SK-N-DZ (cell line): ENCODE data around the gene ZCCHC2.
A peak's percentile ranks its signal among the peaks of the same experiment; 100 is the strongest.

ENCODE experiments used
- DNase-seq: peaks from one replicate; pipeline ENCODE4 v3.0.0-alpha.2; 2015; ENCODE audit warnings: low spot score

The ZCCHC2 gene

DNA sequence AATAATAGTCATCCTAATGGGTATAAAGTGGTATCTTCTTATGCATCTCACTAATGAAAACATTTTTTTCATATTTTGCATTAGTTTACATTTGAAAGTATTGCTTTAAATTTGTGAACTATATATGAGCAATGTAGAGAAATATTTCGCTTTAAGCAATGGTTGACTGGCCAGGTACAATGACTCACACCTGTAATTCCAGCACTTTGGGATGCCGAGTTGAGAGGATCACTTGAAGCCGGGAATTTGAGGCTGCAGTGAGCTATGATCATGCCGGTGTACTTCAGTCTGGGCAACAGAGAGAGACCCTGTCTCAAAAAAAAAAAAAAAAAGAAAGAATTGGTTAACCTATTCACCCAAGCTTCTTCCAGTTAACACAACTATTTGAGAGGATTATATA is 15.1 kb downstream of the ZCCHC2 start:
- no peak for DNase-seq

DNA sequence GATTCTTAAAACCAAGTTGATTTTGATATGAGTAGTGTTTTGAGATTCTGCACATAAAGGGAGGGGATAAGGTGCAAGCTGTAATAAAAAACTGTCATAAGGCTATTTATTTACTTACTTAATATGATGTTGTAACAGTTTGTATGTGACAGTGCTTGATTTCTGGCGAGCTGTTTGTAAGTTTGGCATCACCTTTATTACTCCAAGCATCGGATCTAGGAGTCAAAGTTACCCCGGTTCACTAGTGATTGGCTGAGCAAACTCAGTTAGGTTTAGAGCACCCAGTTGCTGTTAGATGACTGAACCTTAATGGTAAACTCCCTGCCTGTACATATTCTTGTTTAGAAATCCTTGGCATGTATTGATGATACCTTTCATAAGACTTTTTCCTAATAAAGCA is 16.1 kb downstream of the ZCCHC2 start:
- no peak for DNase-seq

DNA sequence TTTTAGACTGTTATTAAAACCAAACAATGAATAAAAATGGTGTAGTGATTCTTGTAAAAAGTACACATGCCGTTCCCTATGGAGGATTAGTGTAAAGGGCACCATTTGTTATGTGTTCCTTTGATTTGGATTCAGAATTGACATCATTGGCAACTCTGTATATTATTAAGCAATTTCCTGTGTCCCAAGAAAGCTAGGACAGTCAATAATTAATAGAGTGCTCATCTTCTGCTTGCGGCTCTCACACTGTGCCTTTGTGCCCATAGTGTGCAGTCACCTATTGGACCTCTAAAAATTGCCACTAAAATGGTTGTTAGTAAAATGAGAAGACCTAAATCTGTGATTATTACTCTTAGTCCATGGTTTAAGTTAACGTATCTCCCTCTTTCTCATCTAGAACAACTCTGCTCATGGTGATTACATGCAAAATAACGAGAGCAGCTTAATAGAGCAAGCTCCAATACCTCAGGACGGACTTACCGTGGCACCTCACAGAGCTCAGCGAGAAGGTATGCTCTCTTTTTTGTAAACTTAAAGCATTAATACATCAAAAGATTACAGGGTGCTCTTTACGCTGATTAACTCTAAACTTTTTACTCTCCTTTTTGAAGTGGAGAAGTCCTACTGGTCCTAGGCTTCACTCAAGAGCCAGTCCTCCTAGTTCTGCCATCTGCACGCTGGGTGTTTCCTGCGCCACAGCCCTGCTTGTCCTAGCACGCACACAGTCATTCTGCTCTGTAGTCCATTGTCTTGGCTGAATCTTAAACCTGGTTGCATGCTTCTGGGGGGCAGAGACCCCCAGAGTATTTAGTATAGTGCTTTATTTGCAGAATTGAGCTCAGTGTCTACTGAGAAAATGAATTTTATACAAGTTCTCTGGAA is 16.7 kb downstream of the ZCCHC2 start:
- DNase-seq = no peak

DNA sequence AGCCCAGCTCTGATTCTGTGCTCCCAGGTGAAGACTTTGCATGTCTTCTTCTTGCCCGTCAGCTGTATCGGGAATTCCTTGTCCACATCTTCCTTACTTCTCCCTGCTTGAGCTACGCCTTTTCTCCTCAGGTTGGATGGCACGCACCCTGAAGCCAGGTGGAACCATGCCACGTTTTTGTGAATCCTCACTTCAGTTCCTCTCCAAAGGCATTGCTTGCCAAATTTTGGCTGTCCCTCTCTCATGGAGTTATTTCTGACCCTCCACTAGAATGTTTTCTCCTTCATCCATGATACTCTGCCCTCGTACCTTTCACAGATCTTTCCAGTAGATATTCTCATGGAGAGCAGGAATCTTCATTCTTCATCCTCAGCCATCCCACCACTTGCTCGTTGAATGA is 20.2 kb downstream of the ZCCHC2 start:
- no peak for DNase-seq

DNA sequence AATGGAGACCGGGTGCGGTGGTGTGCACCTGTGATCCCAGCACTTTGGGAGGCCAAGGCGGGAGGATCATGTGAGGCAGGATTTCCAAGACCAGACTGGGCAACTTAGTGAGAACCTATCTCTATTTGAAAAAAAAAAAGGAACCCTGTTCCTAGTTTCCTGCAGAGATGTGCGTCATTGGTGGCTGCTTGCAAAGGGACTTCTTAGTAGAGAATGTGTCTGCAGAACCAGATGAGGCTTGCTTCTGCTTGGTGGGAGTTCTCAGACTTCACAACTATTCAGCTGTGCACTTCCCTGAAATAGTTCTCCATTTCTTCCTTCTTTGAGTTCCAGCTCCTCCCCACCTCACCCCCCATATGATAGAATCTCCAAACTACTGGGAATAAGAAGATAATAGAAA is 22.3 kb downstream of the ZCCHC2 start:
- no peak for DNase-seq

DNA sequence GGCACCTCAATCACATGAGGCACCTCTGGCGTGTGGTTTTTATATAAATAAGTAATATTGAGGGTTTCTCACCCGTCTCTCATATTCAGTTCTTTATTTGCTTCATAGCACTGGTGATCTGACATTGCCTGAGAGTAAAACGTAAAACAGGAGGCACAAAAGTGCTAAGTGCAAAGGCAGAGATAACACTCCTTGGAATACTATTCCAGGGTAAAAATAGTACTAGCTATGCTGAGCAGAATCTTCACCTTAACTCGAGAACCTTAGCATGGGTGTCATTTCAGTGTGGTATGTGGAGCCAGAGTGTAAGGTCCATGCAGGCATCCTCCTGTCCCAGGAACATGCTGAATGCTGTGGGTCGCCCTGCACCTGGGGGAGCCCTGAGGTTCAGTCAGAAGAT is 26.9 kb downstream of the ZCCHC2 start:
- DNase-seq = no peak

DNA sequence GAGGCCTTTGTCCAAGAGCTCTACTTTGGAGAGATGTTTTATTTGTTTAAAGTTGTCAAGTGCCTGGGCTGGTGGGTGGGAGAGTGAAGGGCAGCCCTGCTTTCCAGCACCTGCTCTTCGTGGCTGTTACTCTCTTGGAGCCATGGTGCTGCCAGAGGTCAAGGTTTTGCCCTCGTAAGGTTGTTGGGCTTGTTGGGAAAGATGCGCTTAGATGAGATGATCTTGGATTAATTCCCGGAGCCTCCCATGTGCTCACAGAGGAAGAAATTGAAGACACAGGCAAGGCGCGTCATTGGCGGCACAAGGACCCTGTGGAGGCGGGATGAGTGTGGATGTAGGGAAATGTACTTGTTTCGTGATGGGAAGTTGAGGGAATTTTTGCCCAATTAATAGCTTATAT is 27.9 kb downstream of the ZCCHC2 start:
- no peak for DNase-seq

DNA sequence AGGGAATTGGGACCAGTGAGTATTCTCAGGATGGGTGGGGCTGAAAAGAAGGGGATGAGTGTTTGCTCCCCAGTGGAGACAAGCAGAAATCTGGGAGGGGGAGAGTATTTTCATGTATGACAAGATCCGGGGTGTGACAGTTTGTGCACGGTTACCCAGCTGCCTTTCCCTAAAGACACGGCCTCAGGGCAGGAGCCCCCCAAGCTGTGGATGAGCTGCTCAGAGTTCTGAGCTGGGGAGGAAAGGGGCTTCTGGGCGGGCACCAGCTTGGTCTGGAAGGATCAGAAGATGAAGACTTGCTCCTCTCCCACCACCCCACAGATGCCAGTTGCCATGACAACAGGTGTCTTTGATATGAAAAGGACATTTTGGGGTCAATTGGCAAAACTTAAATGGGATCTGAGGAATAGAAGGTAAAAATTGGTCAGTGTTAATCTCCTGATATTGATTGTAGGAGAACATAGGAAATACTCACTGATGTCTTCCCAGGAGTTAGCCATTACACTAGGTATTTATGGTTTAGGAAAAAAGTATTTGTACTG is 29.2 kb downstream of the ZCCHC2 start:
- DNase-seq = no peak

DNA sequence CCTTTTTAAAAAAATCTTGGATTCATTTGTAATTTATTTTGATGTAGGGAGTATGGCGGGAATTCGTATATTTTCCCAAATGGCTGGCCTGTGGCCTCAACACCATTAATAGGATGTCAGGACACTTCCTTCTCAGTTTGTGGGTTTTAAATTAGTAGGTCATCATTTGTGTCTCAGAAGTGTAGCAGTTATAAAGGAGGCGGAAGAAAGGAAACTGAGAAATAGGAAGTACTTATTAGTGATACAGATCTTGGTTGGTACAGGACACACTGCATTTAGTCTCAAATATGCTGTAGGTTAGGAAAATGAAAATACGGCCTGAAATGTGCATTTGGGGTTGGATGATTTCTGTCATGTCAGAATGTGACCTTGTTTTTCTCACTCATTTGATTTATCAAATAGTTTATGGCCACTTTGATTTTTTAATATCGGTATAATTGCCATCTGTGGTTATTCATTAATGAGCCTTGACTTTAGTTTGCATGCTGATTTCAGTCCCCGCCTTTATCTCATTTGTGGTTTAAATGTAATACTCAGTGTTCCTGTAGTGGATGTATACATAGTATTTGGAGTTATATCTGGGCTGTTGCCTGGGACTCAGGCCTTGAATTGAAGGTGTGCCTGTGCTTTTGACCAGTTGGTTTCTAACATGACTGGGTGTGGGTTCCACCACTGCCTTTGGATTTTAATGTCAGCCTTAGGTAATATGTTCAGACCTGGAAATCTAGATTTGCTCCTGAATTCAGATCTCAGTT is 31.4 kb downstream of the ZCCHC2 start:
- no peak for DNase-seq

DNA sequence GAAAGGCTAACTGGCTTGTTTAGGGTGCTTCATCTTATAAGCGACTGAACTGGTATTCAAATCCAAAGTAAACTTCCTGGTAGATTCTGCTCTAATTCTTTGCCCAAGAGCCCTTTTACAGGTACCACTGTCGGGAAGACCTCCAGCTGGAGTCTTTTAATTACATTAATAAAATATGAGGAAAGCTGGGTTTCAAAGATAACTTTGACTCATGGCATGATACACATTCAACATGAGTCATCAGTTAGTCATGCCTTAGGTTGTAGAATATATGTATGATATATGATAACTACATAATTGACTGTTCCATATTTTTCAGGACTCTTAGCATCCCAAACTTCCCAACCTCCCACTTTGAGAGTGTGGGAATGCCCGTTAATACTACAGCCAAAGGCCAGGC is 32.3 kb downstream of the ZCCHC2 start:
- DNase-seq = no peak

DNA sequence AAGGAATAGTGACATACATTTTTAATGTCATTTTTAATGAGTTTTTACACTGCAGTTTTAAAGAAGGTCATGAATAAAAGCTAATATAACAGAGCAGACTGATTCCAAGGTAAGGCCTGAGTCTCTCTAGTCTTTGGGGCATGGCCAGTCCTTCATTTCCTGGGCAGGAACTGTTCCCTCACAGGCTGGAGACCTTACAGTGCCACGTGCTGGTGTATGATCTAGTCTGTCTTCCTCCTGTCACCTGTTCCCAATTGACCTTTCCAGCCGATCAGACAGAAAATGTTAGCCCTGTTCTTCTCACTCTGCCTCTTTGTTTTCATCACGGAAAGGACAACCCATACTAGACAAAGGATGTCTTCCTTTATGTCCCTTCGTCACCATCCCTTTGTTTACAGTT is 33.6 kb downstream of the ZCCHC2 start:
- DNase-seq = no peak

DNA sequence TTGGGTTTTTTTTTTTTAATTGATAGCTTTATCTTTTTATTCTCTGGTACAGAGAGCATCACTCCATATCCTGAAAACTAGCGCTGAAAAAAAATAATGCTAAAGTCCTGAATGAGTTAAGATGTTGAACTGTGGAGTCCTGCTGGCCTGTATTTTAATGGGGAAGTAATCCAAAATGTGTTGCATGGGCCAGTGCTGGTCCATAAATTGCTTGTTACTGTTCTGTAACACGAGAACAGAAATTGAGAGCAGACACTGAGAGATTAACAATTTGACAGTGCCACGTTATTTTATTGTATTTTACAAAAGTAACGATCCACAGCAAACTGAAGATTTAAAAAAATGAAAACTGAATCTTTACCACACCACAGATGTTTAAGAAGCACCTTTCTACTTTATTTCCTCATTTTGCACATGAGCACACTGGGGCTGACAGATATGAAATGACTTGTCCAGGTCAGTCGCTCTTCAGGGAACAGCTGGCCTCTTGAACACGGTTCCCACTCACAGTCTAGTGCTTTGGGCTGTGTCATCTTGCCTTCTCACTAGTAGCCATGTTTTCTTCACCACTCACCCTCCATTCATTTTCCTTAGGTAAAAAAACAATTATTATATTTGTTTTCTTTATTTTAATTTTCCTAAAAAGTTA is 35.3 kb downstream of the ZCCHC2 start:
- DNase-seq = no peak

DNA sequence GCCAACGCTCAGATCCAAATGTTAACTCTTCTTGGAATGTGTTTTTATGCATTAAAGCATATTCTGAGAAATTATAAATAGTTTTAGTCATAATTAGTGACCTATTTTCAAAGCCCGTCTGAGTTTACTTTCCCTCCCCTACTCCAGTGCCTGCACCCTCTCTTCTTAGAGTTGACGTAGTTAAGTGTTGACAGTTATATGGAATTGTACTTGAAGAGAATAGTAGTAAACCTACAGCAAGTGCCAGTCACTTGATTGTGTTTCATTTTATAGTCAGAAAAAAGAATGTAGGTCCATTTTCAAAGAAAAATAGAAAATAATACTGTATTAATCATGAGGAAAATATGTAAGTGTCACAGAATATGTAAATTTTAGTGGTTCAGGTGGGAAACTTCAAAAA is 41.2 kb downstream of the ZCCHC2 start:
- DNase-seq = no peak

DNA sequence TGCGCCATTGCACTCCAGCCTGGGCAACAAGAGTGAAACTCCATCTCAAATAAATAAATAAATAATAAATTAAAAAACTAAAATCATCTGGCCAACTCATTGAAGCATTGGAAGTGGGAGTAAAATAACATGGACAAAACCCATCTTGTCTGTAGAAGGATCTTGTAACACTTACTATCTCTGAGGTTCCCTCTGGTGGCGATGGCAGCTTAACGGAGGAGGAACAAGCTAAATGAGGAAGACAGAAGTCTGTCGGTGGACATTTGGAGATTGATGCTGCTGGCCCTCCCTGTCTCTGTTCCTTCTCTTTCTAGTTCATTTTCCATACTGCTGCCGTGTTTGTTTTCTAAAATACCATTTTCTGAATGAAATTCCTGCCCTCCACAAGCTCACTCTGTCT is 43.4 kb downstream of the ZCCHC2 start:
- peak; percentile 4 for DNase-seq

DNA sequence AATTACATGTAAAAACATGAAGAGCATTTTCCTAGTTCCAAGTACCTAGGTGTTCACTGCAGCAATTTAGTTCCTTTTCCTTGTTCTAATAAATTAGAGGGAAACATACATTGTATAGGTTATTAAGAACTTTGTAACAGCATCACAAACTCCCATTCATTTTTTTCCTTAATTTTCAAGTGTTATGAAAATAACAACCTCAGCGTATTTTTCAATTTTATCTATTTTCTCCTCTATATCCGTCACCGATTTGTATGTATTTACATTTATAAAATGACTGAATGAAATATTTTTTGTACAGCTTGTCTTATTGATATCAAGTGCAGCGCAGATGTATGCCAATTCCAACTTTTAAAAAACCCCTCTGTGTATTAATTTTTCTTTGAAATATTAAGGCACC is 44.0 kb downstream of the ZCCHC2 start:
- DNase-seq = no peak

DNA sequence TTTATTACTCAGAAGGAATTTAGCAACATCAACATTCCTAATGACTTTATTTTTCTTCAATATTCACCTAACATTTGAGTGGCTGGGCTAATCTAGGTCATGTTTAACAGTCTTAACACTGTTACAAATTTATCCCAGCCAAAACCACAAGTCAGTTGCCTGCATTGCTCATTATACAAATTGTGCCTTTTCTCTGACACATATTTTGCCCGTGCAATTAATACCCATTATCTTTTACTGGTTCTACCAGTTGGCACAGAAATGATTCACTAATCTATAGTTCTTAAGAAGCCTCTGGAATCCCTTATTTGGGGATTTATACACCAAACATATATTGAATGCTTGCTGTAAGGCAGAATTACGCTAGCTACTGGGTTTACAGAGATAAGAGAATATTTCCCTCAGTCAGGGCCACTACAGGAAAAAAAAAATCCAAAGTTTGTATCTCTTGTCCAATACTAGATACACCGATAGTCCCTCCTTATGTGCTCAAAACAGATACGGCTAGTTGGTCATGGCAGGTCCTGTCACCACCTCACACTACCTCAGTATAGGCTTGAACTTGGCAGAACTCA is 46.3 kb downstream of the ZCCHC2 start:
- DNase-seq = no peak

DNA sequence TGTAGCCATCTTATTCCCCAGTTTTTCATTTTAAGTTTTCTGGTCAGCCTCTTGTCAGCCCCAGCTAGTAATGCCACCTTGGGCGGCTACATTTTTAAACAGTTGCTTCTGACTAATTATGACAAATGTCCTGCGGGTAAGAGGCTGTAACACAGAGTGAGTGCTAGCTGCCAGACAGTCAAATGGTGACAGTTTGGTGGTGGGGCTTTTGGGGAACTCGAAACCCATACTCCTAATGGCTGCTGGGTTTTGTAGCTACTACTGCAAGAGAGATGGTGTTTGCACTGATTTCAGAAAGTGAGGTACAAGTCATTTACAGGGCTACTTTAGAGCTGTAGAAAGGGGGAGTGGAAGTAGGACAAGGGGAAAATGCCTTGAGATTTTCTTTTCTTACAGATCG is 48.2 kb downstream of the ZCCHC2 start:
- no peak for DNase-seq

DNA sequence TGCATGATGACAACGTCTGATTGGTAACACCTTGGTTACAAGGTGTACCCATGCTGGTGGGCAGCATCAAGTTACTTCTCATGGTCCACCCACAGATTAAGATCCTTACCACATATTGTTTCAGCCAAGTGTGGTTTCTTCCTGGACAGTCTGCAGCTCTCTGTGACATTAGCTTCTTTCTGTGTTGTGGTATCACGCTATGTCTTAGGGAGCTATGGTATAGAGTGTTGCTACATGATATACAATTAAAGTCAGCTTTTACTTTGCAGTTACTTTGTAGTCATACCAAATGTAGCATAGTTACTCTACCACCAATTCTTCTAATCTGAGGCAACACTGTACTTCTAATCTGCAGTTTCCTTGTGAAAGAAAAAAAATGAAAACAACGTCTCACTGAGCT is 48.8 kb downstream of the ZCCHC2 start:
- no peak for DNase-seq

DNA sequence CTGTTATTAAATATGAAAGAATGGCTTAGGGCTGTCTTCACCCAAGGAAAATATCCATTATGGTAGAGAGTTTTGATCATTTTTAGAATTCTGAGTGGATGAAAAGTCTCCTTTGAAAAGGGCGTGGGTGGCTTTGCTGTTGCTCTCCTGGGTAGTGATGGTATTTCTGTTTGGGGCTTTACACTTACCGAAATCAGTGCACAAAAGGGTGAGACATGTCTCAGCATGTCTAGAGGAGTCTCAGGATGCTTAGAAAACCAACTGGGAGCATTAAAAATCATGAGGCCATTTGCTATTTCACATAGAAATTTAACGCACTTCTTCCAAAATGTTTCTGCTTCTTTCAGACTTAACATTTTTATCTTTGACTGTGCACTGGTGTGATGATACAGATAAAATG is 49.6 kb downstream of the ZCCHC2 start:
- no peak for DNase-seq

DNA sequence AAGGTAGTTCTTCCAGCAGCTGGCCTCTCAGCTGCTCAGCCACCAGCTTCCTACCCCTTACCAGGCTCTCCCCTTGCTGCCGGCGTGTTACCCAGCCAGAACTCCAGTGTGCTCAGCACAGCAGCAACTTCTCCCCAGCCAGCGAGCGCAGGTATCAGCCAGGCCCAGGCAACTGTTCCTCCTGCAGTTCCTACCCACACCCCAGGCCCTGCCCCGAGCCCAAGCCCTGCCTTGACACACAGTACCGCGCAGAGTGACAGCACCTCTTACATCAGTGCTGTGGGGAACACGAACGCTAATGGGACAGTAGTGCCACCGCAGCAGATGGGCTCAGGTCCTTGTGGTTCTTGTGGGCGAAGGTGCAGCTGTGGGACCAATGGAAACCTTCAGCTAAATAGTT is 52.0 kb downstream of the ZCCHC2 start:
- no peak for DNase-seq

DNA sequence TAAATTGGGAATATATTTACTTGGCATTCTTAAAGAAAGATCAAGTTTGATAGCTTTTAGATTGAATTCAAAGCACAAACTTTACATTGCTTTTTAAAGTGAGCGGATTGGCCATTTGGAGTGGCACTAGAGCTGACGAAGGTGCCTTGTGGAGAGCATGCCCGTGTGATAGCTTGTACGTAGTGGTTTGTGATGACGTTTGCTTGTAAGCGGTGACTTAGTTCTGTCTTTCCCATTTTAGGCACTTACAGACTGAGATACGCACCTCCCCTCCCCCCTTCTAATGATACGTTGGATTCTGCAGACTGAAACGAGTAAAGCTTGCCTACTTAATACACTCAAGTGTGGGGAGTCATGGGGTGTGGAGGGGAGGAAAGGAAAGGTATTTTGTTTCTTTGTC is 53.4 kb downstream of the ZCCHC2 start:
- DNase-seq = no peak
